LNCAP (cell line): ENCODE results near the gene CDC73.

Source experiments
- CTCF ChIP-seq: fragments of 450-650 bp; IDR thresholded peaks from 2 replicates; pipeline ENCODE4 v1.5.1; 2017; ENCODE audit warnings: mild to moderate bottlenecking

Gene CDC73

DNA sequence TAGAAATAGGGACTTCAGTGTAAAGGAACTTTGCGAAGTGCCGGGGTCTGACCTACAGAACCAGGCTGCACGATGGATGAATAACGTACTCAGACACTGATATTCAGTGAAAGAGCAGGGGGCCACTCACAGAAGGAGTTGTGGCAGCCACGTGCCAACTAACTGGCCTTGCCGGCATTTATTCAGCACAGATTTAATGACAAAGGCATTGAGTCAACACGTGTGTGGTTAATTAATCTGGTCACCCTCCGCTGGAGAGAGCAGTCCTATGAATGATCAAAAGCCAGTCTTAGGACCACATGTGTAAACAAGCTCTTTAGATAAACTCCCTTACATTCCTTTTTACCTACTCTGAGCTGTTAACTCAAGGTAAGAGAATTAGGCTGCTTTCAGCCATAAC lies 70.8 kb downstream of the CDC73 start:
- no peak for TF ChIP-seq CTCF

DNA sequence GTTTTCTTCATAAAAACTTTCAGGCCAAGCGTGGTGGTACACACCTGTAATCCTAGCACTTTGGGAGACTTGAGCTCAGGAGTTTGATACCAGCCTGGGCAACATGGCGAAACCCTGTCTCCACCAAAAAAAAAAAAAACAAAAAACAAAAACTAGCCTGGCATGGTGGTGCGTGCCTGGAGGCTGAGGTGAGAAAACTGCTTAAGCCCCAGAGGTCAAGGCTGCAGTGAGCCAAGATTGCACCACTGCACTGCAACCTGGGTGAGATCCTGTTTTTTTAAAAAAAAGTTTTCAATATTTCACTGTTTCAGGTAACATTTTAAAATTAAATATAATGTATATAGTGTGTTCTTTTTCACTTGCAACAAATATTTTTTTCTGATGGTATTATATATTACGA lies 78.1 kb downstream of the CDC73 start:
- no peak for TF ChIP-seq CTCF

GRCh38 chr1:193201021-193201420 lies 79.2 kb downstream of the CDC73 start:
- TF ChIP-seq CTCF, result no peak

DNA sequence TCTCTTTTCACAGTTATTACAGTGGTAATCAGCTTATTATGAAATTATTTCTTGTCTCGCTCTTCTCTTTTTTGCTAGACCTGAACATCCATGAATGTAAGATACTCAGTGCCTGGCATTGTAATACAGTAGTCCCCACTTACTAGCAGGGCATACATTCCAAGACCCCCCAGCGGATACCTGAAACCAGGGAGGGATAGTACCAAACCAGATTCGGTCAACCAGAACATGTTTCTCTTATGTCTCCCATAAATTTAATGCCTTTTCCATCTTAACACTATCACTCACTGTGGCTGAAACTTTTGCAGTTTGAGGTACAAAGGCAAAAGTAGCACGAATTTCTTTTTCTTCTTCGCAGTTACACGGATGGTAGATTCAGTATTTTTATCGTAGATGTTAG lies 89.2 kb downstream of the CDC73 start:
- no peak for TF ChIP-seq CTCF

GRCh38 chr1:193211539-193211938 lies 89.7 kb downstream of the CDC73 start:
- no peak for TF ChIP-seq CTCF

DNA sequence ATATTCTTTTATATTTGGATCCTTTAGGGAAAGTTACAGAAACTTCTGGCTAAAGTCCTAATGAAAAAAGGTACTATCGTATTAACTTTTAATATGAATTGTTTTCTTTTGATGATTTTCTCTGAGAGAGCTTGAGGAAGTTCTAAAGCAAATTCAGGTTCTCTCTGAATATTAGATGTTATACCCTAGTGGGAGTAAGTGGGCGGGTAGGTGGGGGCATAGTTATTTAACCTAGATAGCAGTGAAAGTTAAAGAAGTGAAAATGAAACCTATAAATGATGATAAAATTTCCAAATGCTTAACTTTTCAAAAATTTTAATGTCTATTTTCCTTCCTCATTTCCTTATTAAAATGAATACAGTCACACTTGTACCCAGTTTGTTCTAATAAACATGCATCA lies 90.8 kb downstream of the CDC73 start:
- TF ChIP-seq CTCF, result no peak

DNA sequence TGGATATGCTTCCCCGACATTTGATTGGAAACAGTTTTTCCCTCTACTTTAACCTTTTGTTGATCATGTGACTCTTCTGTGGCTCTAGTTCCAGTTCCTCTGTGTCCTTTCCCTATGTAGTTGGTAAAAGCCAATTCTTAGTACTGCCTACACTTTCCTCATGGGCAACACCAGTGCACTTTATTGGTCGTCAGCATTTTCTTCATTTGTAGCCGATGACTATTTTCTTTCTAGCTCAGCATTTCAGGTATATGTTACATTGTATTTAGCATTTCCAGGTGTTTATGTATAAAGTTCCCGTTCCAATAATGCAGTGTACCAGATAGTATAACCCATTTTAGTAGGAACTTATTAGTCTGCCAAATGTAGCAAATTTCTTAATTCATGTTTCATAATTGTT lies 92.2 kb downstream of the CDC73 start:
- no peak for TF ChIP-seq CTCF

DNA sequence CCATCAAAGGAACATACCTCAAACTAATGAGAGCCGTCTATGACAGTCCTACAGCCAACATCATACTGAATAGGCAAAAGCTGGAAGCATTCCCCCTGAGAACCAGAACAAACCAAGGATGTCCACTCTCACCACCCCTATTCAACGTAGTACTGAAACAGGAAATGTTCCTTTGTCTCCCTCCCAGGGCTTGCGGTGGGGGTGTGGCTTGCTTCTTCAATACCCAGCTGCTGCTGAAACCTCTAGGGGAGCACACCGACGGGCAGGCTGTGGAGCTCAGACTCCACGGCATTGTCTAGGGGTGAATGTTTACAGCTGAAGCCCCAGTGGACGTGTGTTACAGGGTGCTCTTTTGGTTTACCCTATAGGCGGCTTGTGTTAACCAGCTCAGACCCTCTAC lies 95.1 kb downstream of the CDC73 start:
- no peak for TF ChIP-seq CTCF
